A549 (cell line): ENCODE measurements around the gene TMEM174. TPM values are rescaled to one million over a fixed set of nuclear protein-coding genes. Genes with fewer than 3 reads are reported as not detected.

Experiments used
- ATAC-seq, 2 experiments: fragments of 200-7000 bp in 1 of 2; fragments of >200 bp in 1 of 2; cut with Nextera tagmentation in 1 of 2; cut with Tn5 transposase in 1 of 2; 3 replicates each; pipeline versions ENCODE4 v1.8.0 to v1.9.1; 2018 to 2020; ENCODE audit warnings: mild to moderate bottlenecking in 1 of 2, moderate library complexity in 1 of 2
- CTCF ChIA-PET: fragments of 300-600 bp; sonication (Branson Sonifier 250); formaldehyde crosslinking; extraction: SDS; loops from one replicate; lab custom pipeline; 2021; ENCODE audit warnings: antibody characterized with exemption, inconsistent platforms; lab: Yijun Ruan, JAX
- POLR2A ChIA-PET: fragments of 350-600 bp; formaldehyde crosslinking; extraction: SDS; loops from one replicate; lab custom pipeline; 2021; ENCODE audit warnings: antibody characterized with exemption, inconsistent platforms; lab: Yijun Ruan, JAX
- DNase-seq, 2 experiments: peaks; one replicate each; pipeline versions ENCODE4 v3.0.0 to v3.0.0-alpha.2; 2011 to 2016; ENCODE audit warnings: low read depth in 1 of 2, low spot score in 1 of 2
- FAIRE-seq: peaks from 2 replicates; lab custom pipeline; 2011; peaks lifted over from hg19 to GRCh38; lab: Jason Lieb, UNC
- H3K27ac ChIP-seq, 2 experiments: fragments of >200 bp; sonication (Bioruptor Twin); formaldehyde crosslinking; 3 replicates each; pipeline ENCODE4 v1.5.1; 2016 to 2017
- H3K4me1 ChIP-seq: fragments of >200 bp; sonication (Bioruptor Twin); formaldehyde crosslinking; 3 replicates; pipeline ENCODE4 v1.6.1; 2016
- H3K4me2 ChIP-seq: fragments of >200 bp; sonication (Bioruptor Twin); formaldehyde crosslinking; 3 replicates; pipeline ENCODE4 v1.6.1; 2016
- H3K4me3 ChIP-seq: fragments of >200 bp; sonication (Bioruptor Twin); formaldehyde crosslinking; 3 replicates; pipeline ENCODE4 v1.5.1; 2016
- H3K9me3 ChIP-seq: fragments of >200 bp; sonication (Bioruptor Twin); formaldehyde crosslinking; 3 replicates; pipeline ENCODE4 v1.6.1; 2016
- CHD2 ChIP-seq: fragments of 150-350 bp; IDR thresholded peaks from 2 replicates; pipeline ENCODE4 v1.6.1; 2014; ENCODE audit warnings: low read length; ENCODE audit not compliant: partially characterized antibody
- E2F6 ChIP-seq: IDR thresholded peaks from 2 replicates; pipeline ENCODE4 v1.6.1; 2012; ENCODE audit warnings: low read depth, borderline replicate concordance
- EHF ChIP-seq: fragments of 250-450 bp; sonication (Bioruptor Pico); IDR thresholded peaks from 2 replicates; pipeline ENCODE4 v1.5.0; 2020; ENCODE audit warnings: mild to moderate bottlenecking
- GATA3 ChIP-seq: IDR thresholded peaks from 2 replicates; pipeline ENCODE4 v1.6.1; 2012; ENCODE audit warnings: borderline replicate concordance
- HDAC2 ChIP-seq: fragments of 200-600 bp; sonication (generic); IDR thresholded peaks from 2 replicates; pipeline ENCODE4 v1.6.1; 2016
- HEYL ChIP-seq: fragments of 250-450 bp; sonication (Bioruptor Pico); IDR thresholded peaks from 2 replicates; pipeline ENCODE4 v1.8.0; 2021; ENCODE audit warnings: mild to moderate bottlenecking, moderate library complexity
- HMGXB4 ChIP-seq: fragments of 250-450 bp; sonication (Bioruptor Pico); IDR thresholded peaks from 2 replicates; pipeline ENCODE4 v1.5.0; 2021; ENCODE audit warnings: mild to moderate bottlenecking, moderate library complexity, borderline replicate concordance
- HOXB5 ChIP-seq: fragments of 250-450 bp; sonication (Bioruptor Pico); IDR thresholded peaks from 2 replicates; pipeline ENCODE4 v1.5.0; 2020; ENCODE audit warnings: mild to moderate bottlenecking, moderate library complexity
- JUN ChIP-seq, 2 experiments: fragments of >200 bp; sonication (Bioruptor Twin); formaldehyde crosslinking; IDR thresholded peaks; 2 replicates in 1 of 2; 3 replicates in 1 of 2; pipeline ENCODE4 v1.6.1; 2016 to 2017
- JUNB ChIP-seq: fragments of >200 bp; sonication (Bioruptor Twin); formaldehyde crosslinking; IDR thresholded peaks from 2 replicates; pipeline ENCODE4 v1.6.1; 2016
- KDM5A ChIP-seq: fragments of 200-600 bp; sonication (generic); IDR thresholded peaks from 2 replicates; pipeline ENCODE4 v1.6.1; 2016; ENCODE audit warnings: antibody characterized with exemption, mild to moderate bottlenecking
- MAZ ChIP-seq: fragments of 150-350 bp; IDR thresholded peaks from 2 replicates; pipeline ENCODE4 v1.6.1; 2014; ENCODE audit warnings: antibody characterized with exemption, low read depth, low read length, borderline replicate concordance
- MYC ChIP-seq: IDR thresholded peaks from 2 replicates; pipeline ENCODE4 v1.6.1; 2012; ENCODE audit warnings: mild to moderate bottlenecking, inconsistent platforms, low read length, improper control_type of control experiment, borderline replicate concordance
- NFE2L2 ChIP-seq: fragments of 150-350 bp; conservative IDR thresholded peaks from 2 replicates; pipeline ENCODE4 v1.6.1; 2014; ENCODE audit warnings: low read length
- NPAS2 ChIP-seq: fragments of 250-450 bp; sonication (Bioruptor Pico); IDR thresholded peaks from 2 replicates; pipeline ENCODE4 v1.8.0; 2022; ENCODE audit warnings: mild to moderate bottlenecking, moderate library complexity, borderline replicate concordance
- PBX3 ChIP-seq: IDR thresholded peaks from 2 replicates; pipeline ENCODE4 v1.6.1; 2012
- POLR2AphosphoS2 ChIP-seq: conservative IDR thresholded peaks from 2 replicates; pipeline ENCODE4 v1.6.1; 2012; ENCODE audit warnings: low read length, improper control_type of control experiment, inconsistent platforms
- RAD21 ChIP-seq, 2 experiments: fragments of >200 bp in 1 of 2; sonication (Bioruptor Twin) in 1 of 2; formaldehyde crosslinking in 1 of 2; IDR thresholded peaks in 1 of 2; conservative IDR thresholded peaks in 1 of 2; 2 replicates in 1 of 2; 3 replicates in 1 of 2; pipeline ENCODE4 v1.6.1; 2012 to 2018; ENCODE audit warnings: inconsistent platforms in 1 of 2
- REST ChIP-seq: fragments of 200-600 bp; sonication (generic); IDR thresholded peaks from 2 replicates; pipeline ENCODE4 v1.6.1; 2016; ENCODE audit warnings: antibody characterized with exemption, mild to moderate bottlenecking, moderate library complexity
- SREBF2 ChIP-seq: fragments of 450-650 bp; IDR thresholded peaks from 2 replicates; pipeline ENCODE4 v1.6.1; 2014; ENCODE audit warnings: mild to moderate bottlenecking, moderate library complexity
- TFCP2L1 ChIP-seq: fragments of 250-450 bp; sonication (Bioruptor Pico); IDR thresholded peaks from 2 replicates; pipeline ENCODE4 v1.5.0; 2021; ENCODE audit warnings: mild to moderate bottlenecking
- TP53 ChIP-seq: fragments of 250-450 bp; sonication (Bioruptor Pico); IDR thresholded peaks from 2 replicates; pipeline ENCODE4 v1.5.0; 2021; ENCODE audit warnings: mild to moderate bottlenecking, moderate library complexity
- ZFP36 ChIP-seq: fragments of 450-650 bp; IDR thresholded peaks from 2 replicates; pipeline ENCODE4 v1.6.1; 2014; ENCODE audit warnings: borderline replicate concordance; ENCODE audit not compliant: partially characterized antibody
- ZSCAN20 ChIP-seq: fragments of 250-450 bp; sonication (Bioruptor Pico); IDR thresholded peaks from 2 replicates; pipeline ENCODE4 v1.8.0; 2022; ENCODE audit warnings: mild to moderate bottlenecking, moderate library complexity
- WGBS: methylation state at CpG from one replicate; pipeline ENCODE4 v1.1.6; 2017; ENCODE audit errors: missing lambda C conversion rate; 5-methylcytosine and 5-hydroxymethylcytosine counted together
- polyA plus RNA-seq, 4 experiments: library from polyadenylated mRNA; depleted of rRNA in 3 of 4; stranded (reverse); fragments of >200 nt; fragmentation: RNase III in 1 of 4; extraction: RNeasy Plus Mini Kit Qiagen cat#74134 plus additional on column Dnase treatment in 1 of 4; gene quantifications; 2 replicates in 3 of 4; 3 replicates in 1 of 4; pipeline ENCODE4 v1.2.3, GENCODE V29; 2011 to 2017

TMEM174 gene
- polyA plus RNA-seq, 2 of the 4 experiments (the other 2 are of a cell fraction) = not detected

GRCh38 chr5:73129143-73129542, 43.9 kb upstream of the TMEM174 start:
- CTCF ChIA-PET = no interaction called here
- DNase-seq (no peak), FAIRE-seq (no peak), ATAC-seq (no peak)
- 83% methylated on average over 5 of the region's 5 CpGs for WGBS
- POLR2A ChIA-PET = no interaction called here
- TF ChIP-seq JUNB (no peak), REST (no peak), HEYL (CRISPR knock-in tag) (no peak), NPAS2 (CRISPR knock-in tag) (no peak), PBX3 (no peak), GATA3 (no peak), HDAC2 (no peak), TP53 (CRISPR knock-in tag) (no peak), JUN (IDR thresholded peaks at IDR 0.05) (no peak), ZSCAN20 (CRISPR knock-in tag) (no peak), ZFP36 (no peak), SREBF2 (no peak), MYC (no peak)
- Histone ChIP-seq H3K9me3 (no peaks in the 10 kb centered on the region), H3K4me3 (no peak overlapping the region), H3K4me1 (no peaks in the 10 kb centered on the region; the same call in 2 of the 3 replicates), H3K4me2 (no peak overlapping the region), H3K27ac (no peak overlapping the region)

GRCh38 chr5:73130811-73131210, 42.2 kb upstream of the TMEM174 start:
- TF ChIP-seq MYC (no peak), NFE2L2 (no peak), KDM5A (no peak), HMGXB4 (CRISPR knock-in tag) (no peak), POLR2AphosphoS2 (no peak), MAZ (no peak), RAD21 (conservative IDR thresholded peaks at IDR 0.05 in 1 of 2, IDR thresholded peaks at IDR 0.05 in 1 of 2) (no peak), CHD2 (no peak), SREBF2 (no peak), E2F6 (no peak), EHF (no peak), TFCP2L1 (CRISPR knock-in tag) (no peak), HOXB5 (no peak)
- Histone ChIP-seq H3K4me2 (no peak overlapping the region), H3K4me1 (no peaks in the 10 kb centered on the region; the same call in 2 of the 3 replicates), H3K27ac (no peak overlapping the region), H3K9me3 (no peaks in the 10 kb centered on the region), H3K4me3 (no peak overlapping the region)
- CTCF ChIA-PET = interaction anchor here (0.9 to 1.5 kb wide), 4 partner anchors 47 to 324 kb away, joined by 3 to 4 read pairs (median 3); no protein-coding TSS in a partner anchor
- DNase-seq = no peak
- 86% methylated on average over 1 of the region's 1 CpG for WGBS
- no peak for FAIRE-seq
- no peak for ATAC-seq
- POLR2A ChIA-PET = no interaction called here
